Measurements from ENCODE around the gene DPEP3.
"Not testable (repeated sequence)": the region's sequence is repeated elsewhere in the genome, so short reads cannot be mapped to it uniquely, and the experiment has no call there.

The DPEP3 gene

GRCh38 chr16:67979955-67980678 lies at the start of gene DPEP3:
Gene DPEP3 (minus strand): TSS chr16:67980499. CDS start chr16:67980380, 119 bp downstream.
- DNase-seq (ENCODE audit: low read depth), result no peak

- DNase-seq (ENCODE audit: low read depth), result no peak
These were observed 48.7 kb upstream of the DPEP3 start for GRCh38 chr16:68028996-68029395.

- peak; percentile 96 for DNase-seq (ENCODE audit: low read depth)
These were observed 42.6 kb upstream of the DPEP3 start, which contains the start of the genes DDX28 and DUS2 for GRCh38 chr16:68022728-68023537. Gene DDX28 (minus strand): TSS chr16:68023232. CDS start chr16:68023202, 30 bp downstream. Gene DUS2 (plus strand): TSS chr16:68023284. CDS start chr16:68038024, 14,740 bp downstream.

DNA sequence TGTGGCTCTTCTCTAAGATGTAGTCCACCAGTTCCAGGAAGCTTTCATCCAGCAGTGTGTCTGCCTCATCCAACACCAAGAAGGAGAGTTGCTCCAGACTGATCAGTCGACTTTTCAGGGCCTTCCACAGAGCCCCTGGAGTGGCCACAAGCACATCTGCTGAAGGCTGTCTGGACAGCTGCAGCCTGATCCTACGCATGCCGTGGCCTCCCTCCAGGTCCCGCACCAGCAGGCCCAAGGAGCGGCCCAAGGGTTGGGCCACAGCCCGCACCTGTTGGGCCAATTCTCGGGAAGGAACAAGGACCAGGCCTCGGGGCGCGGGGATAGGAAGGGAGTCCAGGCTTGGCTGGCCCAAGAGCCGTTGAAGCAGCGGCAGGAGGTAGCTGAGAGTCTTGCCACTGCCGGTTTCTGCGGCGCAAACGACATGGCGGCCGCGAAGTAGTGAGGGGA lies 42.0 kb upstream of the DPEP3 start:
- no peak for DNase-seq (ENCODE audit: low read depth)

- no peak for DNase-seq (ENCODE audit: low read depth)
These were observed 41.2 kb upstream of the DPEP3 start for GRCh38 chr16:68021490-68021889.

GRCh38 chr16:68019167-68019680 lies 38.9 kb upstream of the DPEP3 start:
- no peak for DNase-seq (ENCODE audit: low read depth)

- DNase-seq (ENCODE audit: low read depth), result no peak
These were observed 35.4 kb upstream of the DPEP3 start, which contains the start of gene DPEP2NB for GRCh38 chr16:68015681-68016080. Gene DPEP2NB (minus strand): TSS chr16:68015911. CDS start chr16:68015770, 141 bp downstream.

DNA sequence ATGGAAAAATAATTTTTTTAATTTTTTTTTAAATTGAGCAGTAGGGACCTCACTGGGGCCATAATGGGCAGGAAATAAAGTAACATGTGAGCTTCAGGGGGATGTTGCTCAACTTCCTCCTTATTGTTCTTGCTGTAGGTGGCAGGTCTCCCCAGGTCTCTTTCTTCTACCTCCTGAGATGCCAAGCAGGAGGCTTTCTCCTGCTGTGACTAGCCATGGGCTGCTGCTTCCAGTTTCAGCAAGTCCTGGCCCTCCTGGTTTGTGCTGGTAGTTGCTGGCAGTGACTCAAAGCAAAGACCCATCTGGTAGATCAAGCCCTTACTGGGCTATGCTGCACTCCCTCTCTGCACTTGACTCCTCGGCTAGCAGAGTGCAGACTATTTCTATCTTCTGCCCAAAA lies 33.1 kb upstream of the DPEP3 start:
- DNase-seq (ENCODE audit: low read depth), result no peak

GRCh38 chr16:68009872-68010271 lies 29.6 kb upstream of the DPEP3 start:
- DNase-seq (ENCODE audit: low read depth), result not testable (repeated sequence)

DNA sequence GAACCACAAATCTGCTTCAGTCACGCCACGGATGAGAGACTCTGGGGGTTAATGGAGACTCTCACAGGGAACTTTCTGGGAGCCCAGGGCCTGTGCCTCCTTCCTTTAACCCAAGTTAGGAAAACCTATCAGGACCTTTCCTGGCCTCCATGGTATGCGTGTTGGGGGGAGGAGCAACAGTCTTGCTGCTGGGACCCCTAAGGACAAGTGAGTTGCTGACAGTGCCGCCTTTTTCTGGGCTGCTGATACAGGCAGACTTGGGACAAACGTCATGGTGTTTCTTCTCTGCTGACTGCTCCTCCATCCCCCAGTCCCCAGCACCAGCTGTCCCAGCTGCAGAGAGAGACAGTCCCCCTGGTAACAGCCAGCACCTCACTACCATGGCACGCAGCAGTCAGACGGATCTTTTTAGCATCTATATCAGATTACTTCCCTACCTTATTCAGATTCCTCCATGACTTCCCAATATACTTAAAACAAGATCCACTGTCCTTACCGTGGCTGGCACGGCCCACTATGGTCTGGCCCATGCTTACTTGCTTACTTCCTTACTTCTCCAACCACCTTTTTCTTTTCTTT lies 28.9 kb upstream of the DPEP3 start:
- DNase-seq (ENCODE audit: low read depth), result no peak

- no peak for DNase-seq (ENCODE audit: low read depth)
These were observed 25.5 kb upstream of the DPEP3 start for GRCh38 chr16:68005786-68006286.

DNA sequence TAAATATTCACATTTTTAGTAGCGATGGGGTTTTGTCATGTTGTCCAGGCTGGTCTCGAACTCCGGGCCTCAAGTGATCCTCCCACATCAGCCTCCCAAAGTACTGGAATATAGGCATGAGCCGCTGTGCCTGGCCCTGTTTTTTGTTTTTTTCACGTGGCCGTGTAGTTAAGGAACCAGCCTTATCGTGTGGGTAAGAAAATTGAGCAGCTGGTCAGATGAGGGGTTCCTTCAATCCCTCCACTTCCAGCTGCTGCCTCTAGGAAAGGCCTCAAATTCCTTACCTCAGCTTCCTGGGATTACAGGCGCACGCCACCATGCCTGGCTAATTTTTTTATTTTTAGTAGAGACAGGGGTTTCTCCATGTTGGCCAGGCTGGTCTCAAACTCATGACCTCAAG lies 24.9 kb upstream of the DPEP3 start:
- no peak for DNase-seq (ENCODE audit: low read depth)

GRCh38 chr16:68003031-68003430 lies 22.7 kb upstream of the DPEP3 start:
- DNase-seq (ENCODE audit: low read depth), result no peak

DNA sequence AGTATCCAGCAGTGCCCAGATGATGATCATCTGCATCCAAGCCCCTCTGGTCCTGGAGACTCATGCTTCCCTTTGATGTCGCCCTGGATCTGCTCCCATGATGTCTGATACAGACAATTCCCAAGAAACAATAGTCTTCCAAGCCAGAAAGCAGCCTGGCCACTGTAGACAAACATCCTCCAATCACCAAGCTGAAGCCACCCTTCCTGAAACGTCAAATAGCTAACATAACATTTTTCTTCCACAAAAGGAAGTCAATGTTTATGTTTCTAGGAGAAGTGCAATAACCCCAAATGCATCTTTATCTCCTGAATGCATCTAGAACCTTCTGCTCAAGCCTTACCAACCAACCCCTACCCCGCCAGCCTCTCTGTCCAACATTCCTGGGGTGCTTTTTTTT lies 20.2 kb upstream of the DPEP3 start:
- no peak for DNase-seq (ENCODE audit: low read depth)

GRCh38 chr16:67999985-68000384 lies 19.7 kb upstream of the DPEP3 start:
- DNase-seq (ENCODE audit: low read depth), result no peak

GRCh38 chr16:67998779-67999688 lies 18.7 kb upstream of the DPEP3 start, which contains the start of gene DPEP2:
Gene DPEP2 (minus strand): TSS chr16:67999484. CDS start chr16:67993212, 6,272 bp downstream.
- not testable (repeated sequence) for DNase-seq (ENCODE audit: low read depth)

- not testable (repeated sequence) for DNase-seq (ENCODE audit: low read depth)
These were observed 18.0 kb upstream of the DPEP3 start for GRCh38 chr16:67998231-67998778.

- DNase-seq (ENCODE audit: low read depth), result no peak
These were observed 16.4 kb upstream of the DPEP3 start for GRCh38 chr16:67996666-67997065.

DNA sequence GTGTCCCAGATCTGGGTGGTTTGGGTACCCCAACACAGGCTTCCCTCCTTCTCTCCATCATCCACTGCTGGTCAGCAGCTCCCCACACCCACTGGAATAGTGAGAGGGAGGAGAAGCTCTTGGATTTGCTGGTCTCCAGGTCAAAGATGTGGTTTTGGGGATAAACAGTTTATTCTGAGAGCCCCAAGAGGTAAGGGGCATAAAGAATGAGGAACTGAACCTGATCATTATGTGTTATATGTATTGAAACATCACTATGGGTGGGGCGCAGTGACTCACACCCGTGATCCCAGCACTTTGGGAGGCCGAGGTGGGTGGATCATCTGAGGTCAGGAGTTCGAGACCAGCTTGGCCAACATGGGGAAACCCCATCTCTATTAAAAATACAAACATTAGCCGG lies 15.1 kb upstream of the DPEP3 start:
- DNase-seq (ENCODE audit: low read depth), result no peak

GRCh38 chr16:67994040-67994408 lies 13.7 kb upstream of the DPEP3 start:
- DNase-seq (ENCODE audit: low read depth), result not testable (repeated sequence)
